Activated effector memory CD4-positive, alpha-beta T cell treated with anti-CD3 and anti-CD28 coated beads, Interleukin-2, amount 50 U/mL, for 16 hours (primary cell): ENCODE measurements around the gene RNF123.
"Not testable (repeated sequence)": the region's sequence is repeated elsewhere in the genome, so short reads cannot be mapped to it uniquely, and the experiment has no call there.

Source experiments
- DNase-seq: peaks from one replicate; pipeline ENCODE4 v3.0.0-alpha.2; 2020

Gene RNF123

DNA sequence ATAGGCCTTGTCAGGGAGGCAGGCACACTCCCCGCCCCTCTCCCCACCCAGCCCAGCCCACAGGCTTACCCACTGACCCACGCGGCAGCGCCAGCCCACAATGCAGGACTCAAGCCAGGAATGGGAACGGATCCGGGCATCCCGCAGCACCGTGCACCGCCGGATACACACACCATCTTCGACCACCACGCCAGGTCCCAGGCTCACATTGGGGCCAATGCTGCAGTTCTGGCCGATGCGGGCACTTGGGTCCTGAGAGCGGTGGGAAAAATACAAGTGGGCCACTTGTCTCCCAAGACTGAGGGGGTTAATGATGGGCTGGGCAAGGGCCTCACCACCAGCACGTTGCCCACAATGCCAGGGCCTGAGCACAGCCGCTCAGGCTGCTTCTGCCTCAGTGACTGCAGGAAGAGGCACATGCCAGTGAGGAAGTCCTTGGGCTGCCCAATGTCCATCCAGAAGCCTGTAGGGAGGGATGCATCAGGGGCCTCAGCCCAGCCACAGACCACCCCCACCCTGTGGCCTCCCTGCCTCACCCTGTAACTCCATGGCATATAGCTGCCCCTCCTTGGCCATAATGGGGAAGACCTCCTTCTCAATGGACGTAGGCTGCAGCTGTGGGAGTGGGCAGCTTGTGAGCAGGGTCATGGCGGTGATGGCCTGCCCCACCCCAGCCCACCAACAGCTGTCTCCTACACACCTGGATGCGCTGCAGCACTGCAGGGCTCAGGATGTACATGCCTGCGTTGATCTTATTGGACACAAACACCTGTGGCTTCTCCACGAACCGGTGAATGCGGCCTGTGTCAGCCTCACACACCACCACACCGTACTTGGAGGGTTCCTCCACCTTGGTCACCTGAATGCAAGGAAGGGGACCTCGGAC lies 32.8 kb downstream of the RNF123 start:
- peak; percentile 57 for DNase-seq

DNA sequence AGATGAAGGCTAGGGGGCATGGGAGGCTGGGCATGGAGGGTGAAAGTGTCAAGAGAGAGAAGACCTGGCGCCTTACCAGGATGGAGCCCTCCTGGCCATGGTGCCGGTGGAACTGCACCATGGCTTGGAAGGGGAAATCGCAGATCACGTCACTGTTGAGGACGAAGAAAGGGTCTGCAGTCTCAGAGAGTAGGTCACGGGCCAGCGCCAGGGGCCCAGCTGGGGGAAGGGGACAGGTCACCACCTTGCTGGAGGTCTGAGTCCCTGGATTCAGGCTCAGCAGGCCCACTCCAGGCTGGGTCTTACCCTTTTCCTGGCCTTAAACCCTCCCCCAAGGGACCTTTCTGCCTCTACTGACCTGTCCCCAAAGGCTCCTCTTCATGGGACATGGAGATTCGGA lies 33.5 kb downstream of the RNF123 start:
- DNase-seq, result no peak

DNA sequence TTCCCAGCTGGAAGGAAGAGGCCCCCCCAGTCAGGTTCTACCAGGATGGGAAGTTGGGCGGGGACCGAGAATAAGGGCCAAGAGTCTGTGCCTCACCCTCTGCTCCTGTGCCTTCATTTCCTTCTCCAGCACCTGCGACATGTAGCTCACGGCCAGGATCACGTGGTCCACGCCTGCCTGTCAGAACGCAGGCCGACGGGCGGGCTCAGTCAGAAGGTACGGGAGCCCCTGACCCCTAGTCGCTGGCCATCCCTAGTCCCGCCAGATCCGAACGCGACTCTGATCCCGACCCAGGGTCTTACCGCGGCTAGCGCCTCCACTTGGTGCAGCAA lies 33.9 kb downstream of the RNF123 start:
- peak; percentile 86 for DNase-seq

DNA sequence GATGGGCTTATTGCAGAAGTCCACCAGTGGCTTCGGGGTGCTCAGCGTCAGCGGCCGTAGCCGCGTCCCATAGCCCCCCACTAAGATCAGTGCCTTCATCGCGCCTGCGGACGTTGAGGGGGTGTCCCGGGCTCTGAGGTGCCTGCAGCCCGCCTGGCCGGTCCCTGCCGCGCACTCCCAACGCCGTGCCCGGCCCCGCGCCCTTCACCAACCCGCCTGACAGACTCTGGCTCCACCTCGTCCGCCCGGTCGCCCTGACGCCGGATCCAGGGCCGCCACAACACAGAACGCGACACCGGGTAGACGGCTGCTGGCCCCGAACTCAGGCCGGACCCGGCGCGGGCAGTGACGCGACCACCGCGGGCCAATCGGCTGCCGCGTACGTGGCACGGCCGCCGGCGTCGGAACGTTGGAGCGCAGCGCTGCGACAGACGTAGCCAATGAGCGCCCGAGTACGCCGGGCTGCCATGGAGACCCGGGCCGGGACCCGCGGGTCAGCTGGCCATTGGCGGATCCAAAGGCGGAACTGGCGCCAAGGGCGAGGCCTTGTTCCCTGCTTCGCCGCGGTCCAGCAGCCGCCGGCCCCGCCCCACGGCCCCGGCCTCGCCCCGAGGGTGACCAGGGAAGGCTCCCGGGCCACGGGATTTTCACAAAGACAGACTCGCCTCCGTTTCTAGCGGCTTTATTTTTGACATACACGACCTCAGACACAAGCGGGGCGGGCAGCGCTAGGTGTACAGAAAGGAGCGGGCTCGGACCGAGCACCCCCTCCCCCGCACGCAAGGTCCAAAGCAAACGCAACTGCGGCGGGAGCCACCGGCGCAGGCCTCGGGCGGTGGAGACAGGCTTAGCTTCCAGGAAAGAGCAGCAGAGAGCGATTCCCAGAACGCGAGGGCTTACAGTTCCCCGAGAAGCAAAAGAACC lies 34.5 kb downstream of the RNF123 start, which contains the start of gene GMPPB:
TSS of gene GMPPB (minus strand) at position 324 of the 924 bp plus-strand sequence. CDS start at position 99, 225 bp downstream.
- DNase-seq, result peak; percentile 98

DNA sequence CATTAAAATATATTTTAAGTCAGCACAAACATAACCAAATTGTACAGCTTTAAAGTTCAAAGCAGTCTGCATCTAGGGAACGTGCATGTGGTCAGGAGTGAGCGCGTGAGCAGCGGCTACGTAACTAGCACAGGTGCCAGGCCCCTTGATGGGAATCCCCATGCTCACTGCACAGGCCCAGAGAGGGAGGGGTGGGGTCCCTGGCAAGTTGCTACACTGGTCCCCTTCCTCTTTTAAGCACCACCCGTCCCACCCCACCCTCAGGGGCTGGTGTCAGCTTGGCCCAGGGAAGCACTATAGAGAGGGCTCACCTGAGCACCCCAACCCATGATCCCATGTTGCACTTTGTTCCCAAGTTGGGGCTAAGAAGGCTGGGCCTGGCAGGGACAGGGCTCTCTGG lies 35.2 kb downstream of the RNF123 start:
- peak; percentile 72 for DNase-seq

DNA sequence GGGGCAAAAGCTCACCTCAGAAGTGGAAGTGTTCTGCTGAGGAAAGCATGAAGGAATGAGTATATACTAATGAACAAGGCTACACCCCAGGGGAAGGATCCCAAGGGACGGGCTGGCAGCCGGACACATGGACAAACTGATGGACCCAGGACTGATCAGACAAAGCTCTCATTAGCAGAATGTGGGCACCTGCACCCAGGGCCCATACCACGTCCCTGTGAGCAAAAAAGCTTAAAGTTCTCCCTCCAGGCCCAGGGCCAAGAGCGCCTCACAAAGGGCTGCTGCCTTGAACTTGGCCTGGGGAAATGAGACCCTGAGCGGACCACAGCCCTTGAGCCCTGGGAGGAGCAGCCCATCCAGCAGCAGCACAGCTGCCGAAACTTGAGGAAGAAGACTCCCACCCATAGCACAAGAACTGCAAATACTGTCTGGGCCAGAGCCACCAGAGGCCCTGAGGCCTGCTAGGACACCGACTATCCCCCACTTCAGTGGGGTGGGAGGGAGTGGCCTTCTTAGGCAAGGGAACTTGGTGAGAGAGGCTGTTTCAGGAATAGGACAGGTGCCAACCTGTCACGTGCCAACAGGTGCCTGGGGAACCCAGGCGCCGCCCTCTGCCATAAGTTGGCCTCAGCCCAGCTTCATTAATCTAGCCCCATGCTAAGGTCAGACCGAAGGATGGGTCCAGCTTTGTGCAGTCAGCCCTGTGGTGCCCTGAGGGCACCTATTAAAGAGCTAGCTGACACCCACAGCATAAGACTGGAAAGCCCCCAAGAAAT lies 36.7 kb downstream of the RNF123 start:
- peak; percentile 57 for DNase-seq

DNA sequence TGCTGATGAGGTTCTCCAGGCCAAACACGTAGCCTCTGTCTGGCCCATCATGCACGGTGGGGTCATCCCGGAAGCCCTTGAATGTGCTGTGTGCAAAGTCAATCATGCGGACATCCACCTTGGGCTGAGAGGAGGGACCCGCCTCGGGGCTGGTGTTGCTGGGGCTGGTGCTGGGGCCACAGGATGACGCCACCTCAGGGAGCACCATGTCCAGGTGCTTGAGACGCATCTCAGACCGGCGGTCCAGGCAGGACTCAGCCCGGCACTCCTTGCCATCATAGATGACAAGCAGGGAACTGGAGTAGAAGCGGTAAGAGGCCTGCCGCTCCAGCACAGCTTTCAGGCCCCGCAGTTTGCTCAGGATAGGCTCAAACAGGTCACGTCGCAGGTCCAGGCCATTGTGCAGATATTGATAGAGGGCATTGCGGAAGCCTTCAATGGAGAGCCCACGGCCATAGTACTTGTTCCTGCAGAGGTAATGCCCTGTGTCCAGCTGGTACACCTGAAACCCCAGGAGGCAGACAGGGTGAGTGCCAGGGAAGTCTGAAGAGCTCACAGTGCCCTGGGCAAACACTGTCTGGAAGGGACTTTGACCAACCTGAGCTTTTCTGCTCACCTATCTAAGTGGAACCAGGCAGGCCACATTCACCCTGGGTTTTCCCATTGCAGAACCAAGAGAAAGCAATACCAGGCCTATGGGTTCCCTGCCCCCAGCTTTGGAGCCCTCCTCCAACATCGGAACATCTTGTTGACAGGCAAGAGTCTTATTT lies 38.0 kb downstream of the RNF123 start:
- peak; percentile 55 for DNase-seq

DNA sequence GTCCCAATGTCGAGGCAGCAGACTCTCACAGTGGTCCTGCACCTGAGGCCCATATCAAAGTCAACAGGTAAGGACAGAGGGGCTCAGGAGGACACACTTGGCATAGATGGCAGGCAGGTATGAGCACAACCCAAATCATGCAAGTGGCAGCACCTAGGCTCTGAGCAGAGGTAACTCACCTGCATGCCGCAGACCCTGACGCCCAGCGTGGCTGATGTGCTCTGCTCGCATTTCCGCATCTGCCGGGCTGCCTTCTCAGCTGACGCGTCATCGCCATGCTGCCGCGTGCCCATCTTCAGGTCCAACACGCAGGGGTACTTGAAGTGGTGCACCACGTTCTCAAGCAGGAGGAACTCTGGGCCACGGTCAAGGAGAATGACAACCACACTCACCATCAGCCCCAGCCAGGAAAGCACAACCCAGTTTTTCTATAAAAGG lies 38.6 kb downstream of the RNF123 start:
- DNase-seq, result peak; percentile 61

DNA sequence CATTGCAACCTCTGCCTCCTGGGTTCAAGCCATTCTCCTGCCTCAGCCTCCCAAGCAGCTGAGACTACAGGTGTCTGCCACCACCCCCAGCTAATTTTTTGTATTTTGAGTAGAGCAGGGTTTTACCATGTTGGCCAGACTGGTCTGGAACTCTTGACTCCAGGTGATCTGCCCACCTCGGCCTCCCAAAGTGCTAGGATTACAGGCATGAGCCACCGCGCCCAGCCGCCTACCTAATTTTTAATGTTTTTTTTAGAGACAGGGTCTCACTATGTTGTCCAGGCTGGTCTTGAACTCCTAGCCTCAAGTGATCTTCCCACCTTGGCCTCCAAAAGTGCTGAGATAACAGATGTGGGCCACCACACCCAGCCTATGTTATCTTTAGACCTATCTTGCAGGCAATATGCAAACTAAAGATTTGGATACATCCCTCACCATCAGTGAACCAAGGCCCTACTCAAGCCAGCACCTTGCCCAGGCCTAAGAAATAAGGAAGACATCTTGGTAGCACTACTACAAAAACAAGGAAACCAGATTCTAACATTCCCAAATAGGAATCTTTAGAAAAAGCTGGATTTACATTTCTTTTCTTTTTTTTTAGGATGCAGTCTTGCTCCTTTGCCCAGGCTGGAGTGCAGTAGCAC lies 40.7 kb downstream of the RNF123 start:
- no peak for DNase-seq

DNA sequence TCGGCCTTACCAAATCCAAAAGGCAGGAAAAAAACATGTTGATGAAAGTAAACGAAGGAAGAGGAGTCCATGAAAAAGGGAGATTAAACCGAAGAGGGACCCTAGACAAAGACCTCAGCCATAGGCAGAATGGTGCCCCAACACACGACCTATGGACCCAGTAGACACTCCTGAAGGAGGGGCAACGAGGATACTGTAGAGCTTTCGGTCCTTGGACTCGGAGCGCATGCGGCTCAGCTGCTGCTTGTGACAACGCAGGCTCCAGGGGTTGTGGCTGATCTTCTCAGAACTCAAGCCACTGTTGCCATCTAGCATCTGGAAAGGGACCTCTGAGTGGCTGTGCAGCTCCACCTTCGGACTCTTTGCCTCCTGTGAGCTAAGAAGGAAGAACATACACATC lies 43.2 kb downstream of the RNF123 start:
- DNase-seq, result no peak

DNA sequence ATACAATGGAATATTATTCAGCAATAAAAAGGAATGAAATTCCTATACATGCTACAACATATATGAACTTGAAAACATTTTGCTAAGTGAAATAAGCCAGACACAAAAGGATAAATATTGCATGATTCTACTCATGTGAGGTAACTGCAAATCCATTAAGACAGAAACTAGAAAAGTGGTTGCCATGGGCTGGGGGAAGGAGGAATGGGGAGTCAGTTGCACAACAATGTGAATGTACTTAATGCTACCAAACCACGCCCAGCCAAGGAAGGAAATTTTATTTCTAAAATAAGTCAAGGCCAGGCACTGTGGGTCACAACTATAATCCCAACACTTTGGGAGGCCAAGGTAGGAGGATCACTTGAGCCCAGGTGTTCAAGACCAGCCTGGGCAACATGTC lies 44.2 kb downstream of the RNF123 start:
- no peak for DNase-seq

DNA sequence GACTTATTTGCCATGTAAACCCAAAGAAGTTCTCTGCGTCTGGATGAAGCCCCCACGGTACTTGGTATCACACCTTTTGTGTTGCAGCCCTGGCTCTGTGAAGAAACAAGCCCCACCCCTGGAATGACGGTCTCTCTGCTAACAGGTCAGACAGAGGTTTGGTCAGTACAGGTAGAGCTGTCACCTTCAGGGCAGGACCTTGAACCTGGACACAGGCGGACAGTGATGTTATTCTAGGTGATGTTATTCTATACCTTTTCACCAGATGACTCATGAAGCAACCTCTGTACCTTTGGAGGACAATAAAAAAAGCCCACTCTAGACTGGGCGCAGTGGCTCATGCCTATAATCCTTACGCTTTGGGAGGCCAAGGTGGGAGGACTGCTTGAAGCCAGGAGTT lies 45.4 kb downstream of the RNF123 start:
- DNase-seq, result no peak

DNA sequence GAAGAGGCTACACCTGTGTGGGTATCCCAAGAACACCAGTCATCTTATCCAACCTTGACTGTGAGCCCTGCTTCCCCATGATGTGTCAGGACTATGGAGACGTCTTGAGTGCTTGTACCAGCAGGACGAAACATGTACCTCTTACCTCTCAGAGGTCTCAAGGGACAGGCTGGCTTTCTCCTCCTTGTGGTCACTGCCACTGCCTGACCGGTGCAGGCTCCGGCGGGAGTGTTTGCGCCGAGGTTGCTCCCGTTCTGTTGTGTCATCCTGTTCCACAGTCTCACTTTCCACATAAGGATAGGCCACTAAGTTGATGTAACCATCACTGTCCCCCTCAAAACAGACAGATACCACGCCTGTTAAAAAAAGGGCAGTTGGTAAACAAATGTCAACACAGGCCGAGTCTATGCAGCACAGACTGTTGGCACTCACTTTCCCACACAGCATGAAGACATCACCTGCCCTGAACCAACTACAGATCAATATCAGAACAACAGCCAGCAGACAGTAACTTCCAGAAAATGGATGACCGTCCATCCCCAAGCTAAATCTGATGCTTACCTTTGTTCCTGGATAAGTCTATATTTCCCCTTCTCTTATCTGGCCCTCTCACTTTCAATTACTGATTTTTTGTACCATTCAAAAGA lies 48.8 kb downstream of the RNF123 start:
- DNase-seq, result no peak

DNA sequence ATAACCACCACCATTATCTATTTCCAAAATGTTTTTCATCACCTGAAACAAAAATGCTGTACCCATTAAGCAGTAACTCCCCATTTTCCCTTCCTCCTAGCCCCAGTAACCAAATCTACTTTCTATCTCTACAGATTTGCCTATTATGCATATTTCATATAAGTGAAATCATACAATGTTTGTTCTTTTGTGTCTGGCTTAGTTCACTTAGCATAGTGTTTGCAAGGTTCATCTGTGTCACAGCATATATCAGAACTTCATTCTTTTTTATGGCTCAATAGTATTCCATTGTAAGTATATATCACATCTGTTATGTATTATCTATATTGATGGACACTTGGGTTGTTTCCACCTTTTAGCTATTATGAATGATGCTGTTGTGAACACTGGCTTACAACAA lies 51.1 kb downstream of the RNF123 start:
- no peak for DNase-seq

DNA sequence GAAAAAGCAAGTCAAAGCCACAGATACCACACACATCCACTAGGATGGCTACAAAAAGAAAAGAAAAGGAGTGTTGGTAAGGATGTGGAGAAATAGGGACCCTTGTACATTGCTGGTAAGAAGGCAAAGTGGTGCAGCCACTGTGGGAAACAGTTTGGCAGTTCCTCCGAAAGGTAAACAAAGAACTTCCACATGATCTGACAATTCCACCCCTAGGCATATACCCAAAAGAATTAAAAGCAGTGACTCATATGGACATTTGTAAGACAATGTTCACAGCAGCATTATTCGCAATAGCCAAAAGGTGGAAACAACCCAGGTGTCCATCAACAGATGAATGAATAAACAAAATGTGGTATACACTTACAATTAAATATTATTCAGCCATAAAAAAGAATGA lies 56.6 kb downstream of the RNF123 start:
- no peak for DNase-seq

DNA sequence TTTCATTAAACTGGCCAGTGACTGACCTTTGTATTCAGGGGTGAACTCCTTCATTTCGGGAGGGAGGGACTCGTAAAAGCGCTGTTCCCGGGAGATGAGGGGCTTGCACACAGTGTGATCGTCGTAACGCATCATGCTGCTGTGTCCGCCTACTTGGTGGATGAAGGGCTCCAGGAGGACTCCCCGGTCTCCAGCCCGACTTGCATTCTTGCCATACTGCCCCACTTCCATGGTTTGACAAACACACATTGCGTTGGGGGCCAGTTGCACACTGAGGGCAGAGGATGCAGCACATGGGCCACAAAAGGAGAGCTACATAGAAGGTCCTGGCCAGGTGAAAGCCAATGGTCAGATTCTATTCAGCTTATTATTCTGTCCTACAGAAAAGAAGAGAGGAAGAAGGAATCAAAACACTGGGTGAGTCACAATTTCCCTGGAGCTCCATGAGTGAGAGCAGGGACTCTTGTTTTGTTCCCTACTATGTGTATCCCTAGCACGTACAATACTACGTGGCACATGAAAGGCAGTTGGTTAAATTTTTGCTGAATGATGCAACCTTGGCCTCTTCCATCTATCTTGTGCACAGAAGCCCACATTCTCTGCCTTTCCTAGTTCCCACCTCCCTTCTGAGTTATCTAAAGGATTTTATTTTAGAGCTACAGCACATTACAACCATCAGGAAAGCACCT lies 58.6 kb downstream of the RNF123 start:
- no peak for DNase-seq

DNA sequence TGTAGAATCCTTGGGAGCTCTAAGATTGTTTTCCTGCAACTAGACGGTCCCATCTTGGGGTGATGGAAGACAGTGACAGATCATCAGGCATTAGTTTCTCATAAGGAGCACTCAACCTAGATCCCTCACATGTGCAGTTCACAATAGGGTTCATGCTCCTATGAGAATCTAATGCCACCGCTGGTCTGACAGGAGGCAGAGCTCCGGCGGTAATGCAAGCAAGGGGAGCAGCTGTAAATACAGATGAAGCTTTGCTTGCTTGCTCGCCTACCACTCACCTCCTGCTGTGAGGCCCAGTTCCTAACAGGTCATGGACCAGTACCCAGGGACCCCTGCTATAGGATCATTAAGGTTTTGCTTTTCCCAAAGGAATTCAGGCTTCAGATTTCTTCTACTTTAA lies 59.5 kb downstream of the RNF123 start:
- DNase-seq, result not testable (repeated sequence)

DNA sequence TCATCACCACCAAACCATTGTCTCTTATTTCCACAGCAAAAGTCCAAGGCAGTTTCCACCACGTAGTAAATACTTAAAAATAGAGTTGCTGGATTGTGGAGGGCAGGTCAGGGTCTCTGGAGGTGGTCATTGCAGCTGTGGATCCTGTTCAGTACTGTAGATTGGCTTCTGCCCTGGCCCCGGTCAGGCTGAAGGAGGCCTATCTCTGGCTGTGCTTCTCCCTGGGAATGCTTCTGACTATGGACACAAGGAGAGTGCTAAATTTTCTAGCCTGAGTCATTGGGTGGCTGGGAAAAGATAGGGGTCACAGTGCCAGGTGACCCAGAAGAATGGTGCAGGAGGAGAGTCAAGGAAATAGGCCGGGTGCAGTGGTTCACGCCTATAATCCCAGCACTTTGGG lies 60.7 kb downstream of the RNF123 start:
- DNase-seq, result no peak

DNA sequence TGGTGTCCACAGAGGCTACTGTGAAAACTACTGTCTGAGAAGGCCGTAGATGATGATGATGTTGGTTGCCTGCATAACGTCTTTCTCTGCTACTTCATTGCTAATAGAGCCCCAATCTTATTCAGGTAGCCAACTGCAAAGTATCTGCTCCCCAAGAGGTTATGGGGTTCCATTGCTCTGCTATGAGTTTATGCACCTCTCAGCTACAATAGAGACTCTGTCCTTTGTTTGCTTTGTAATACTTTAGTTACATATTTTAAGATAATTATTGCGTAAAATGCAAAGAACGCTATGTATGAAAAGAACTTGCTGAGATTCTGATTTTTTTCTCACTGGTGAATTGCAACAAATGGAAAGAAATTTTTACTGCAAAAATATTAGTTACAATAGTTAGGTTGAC lies 62.1 kb downstream of the RNF123 start:
- no peak for DNase-seq

DNA sequence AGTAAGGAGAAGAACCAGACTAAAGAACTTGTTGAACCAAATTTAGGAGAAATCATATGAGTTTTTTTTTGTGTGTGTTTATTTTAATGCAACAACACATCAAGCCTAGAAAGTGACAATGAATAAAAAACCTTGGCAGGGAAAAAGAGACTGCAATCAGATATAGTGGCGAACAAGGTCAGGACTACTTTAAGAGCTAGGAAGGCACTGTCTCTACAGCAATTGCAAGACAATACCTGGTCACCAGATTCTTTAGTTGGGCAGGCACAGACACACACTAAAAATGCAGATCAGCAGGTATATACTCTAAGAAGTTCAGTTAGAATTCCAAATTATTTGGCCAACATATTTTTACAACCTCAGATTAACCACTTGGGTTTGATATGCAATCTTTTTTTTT lies 65.2 kb downstream of the RNF123 start:
- no peak for DNase-seq

DNA sequence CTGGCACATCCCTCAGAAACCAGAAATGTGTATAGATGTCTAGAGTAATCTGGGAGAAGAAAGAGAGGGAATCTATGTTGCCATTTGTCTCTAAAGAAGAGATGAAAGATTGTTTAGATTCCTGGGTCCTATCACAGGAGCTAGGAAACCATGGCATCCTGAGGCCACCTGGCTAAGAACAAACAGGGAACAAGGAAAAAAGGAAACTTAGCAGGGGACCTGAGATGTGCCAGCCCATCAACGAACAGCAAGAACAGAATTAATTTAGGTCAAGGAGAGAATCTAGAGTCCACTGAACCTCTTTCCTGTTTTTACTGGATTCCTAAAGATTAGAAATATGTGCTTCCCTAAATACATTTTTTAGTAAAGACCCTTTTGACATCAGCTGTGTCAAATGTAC lies 66.7 kb downstream of the RNF123 start:
- DNase-seq, result no peak
